GM21360 (cell line): ENCODE data around the gene ACADVL.

Source experiments
- ATAC-seq: cut with Tn5 transposase; IDR thresholded peaks from one replicate; pipeline ENCODE4 v1.9.1; 2021; ENCODE audit warnings: mild to moderate bottlenecking, moderate library complexity; ENCODE audit not compliant: unreplicated experiment

The ACADVL gene

GRCh38 chr17:7191069-7191468 lies 28.7 kb upstream of the ACADVL start:
- no peak for ATAC-seq

- no peak for ATAC-seq
Observed at GRCh38 chr17:7191571-7192270, 28.0 kb upstream of the ACADVL start.

GRCh38 chr17:7192271-7192937 lies 27.3 kb upstream of the ACADVL start:
- ATAC-seq, result no peak

- ATAC-seq, result no peak
Observed at GRCh38 chr17:7195971-7196370, 23.8 kb upstream of the ACADVL start.

- ATAC-seq, result no peak
Observed at GRCh38 chr17:7196651-7197401, 22.9 kb upstream of the ACADVL start.

- ATAC-seq, result no peak
Observed at GRCh38 chr17:7203391-7203790, 16.3 kb upstream of the ACADVL start.

- ATAC-seq, result no peak
Observed at GRCh38 chr17:7204336-7204735, 15.4 kb upstream of the ACADVL start.

GRCh38 chr17:7204828-7205461 lies 14.8 kb upstream of the ACADVL start:
- ATAC-seq, result peak; percentile 70

GRCh38 chr17:7205561-7205960 lies 14.2 kb upstream of the ACADVL start:
- no peak for ATAC-seq

- ATAC-seq, result no peak
Observed at GRCh38 chr17:7207120-7208001, 12.4 kb upstream of the ACADVL start.

- no peak for ATAC-seq
Observed at GRCh38 chr17:7208027-7208571, 11.6 kb upstream of the ACADVL start.

- no peak for ATAC-seq
Observed at GRCh38 chr17:7208754-7209460, 10.8 kb upstream of the ACADVL start.

- no peak for ATAC-seq
Observed at GRCh38 chr17:7211491-7212273, 8.1 kb upstream of the ACADVL start.

GRCh38 chr17:7213895-7214299 lies 5.8 kb upstream of the ACADVL start:
- ATAC-seq, result no peak

- ATAC-seq, result peak; percentile 60
Observed at GRCh38 chr17:7214300-7215135, 5.2 kb upstream of the ACADVL start.

GRCh38 chr17:7215136-7215638 lies 4.6 kb upstream of the ACADVL start:
- ATAC-seq, result no peak

GRCh38 chr17:7215652-7216180 lies 4.0 kb upstream of the ACADVL start:
- ATAC-seq, result no peak
